Erythroblast (primary cell): ENCODE measurements around the gene CD46.

Experiments
- GATA1 ChIP-seq: IDR thresholded peaks from 2 replicates; pipeline ENCODE4 v1.6.1; 2011; ENCODE audit warnings: low read depth, mild to moderate bottlenecking, control low read depth, low read length, moderate library complexity
- POLR2A ChIP-seq: IDR thresholded peaks from 2 replicates; pipeline ENCODE4 v1.6.1; 2011; ENCODE audit warnings: mild to moderate bottlenecking, low read length

DNA sequence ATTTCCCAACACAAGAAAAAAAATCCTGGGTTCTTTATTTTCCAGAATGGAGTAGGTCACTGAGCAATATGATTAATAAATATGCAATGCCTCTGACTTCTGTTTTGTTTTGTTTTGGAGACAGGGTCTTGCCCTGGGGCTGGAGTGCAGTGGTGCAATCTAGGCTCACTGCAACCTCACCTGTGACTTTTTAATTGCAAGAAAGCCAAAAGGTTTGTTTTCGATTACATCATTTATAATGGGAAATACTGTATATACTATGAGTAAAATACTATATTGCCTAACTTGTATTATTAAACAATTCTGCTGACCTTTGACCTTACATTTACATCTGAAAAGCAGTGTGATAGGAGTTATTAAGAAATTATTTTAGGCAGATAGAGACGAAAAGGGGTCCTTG is 11.6 kb upstream of the CD46 start:
- TF ChIP-seq POLR2A = no peak
- no peak for TF ChIP-seq GATA1
